CD4-positive, alpha-beta T cell (primary cell): ENCODE data around the gene GFPT2. TPM values are rescaled to one million over a fixed set of nuclear protein-coding genes. Genes with fewer than 3 reads are reported as not detected.

ENCODE experiments used
- ATAC-seq: fragments of 200-7000 bp; cut with Tn5 transposase; one replicate; pipeline ENCODE4 v1.10.0; 2022; ENCODE audit warnings: mild to moderate bottlenecking; ENCODE audit not compliant: poor library complexity
- CTCF ChIA-PET: fragments of 350-600 bp; sonication (Branson Sonifier 250); formaldehyde crosslinking; loops from one replicate; lab custom pipeline; 2021; ENCODE audit warnings: antibody characterized with exemption, inconsistent platforms; lab: Charles Lee
- POLR2A ChIA-PET: fragments of 350-600 bp; sonication (Branson Sonifier 250); formaldehyde crosslinking; loops from one replicate; lab custom pipeline; 2021; ENCODE audit warnings: antibody characterized with exemption, inconsistent platforms; lab: Charles Lee
- DNase-seq, 14 experiments: peaks; one replicate each; pipeline ENCODE4 v3.0.0-alpha.2; 2013 to 2020; ENCODE audit warnings: mixed read lengths in 2 of 14
- H3K27ac ChIP-seq, 2 donors: one replicate each; pipeline versions ENCODE4 v1.5.1 to v1.7.0; 2013; ENCODE audit warnings: low read length in 2 of 2, low read depth in 1 of 2, mild to moderate bottlenecking in 1 of 2
- H3K27me3 ChIP-seq, 2 experiments: 1 replicate in 1 of 2; 2 replicates in 1 of 2; pipeline versions ENCODE4 v1.6.1 to v1.7.0; 2013; ENCODE audit warnings: low read length in 2 of 2, control low read depth in 1 of 2, mild to moderate bottlenecking in 1 of 2, moderate library complexity in 1 of 2; ENCODE audit not compliant: insufficient read depth in 2 of 2, control insufficient read depth in 1 of 2
- H3K36me3 ChIP-seq: one replicate; pipeline ENCODE4 v1.6.1; 2013; ENCODE audit warnings: low read length, control low read depth; ENCODE audit not compliant: insufficient read depth
- H3K4me1 ChIP-seq: one replicate; pipeline ENCODE4 v1.6.1; 2013; ENCODE audit warnings: low read length, control low read depth; ENCODE audit not compliant: insufficient read depth
- H3K4me3 ChIP-seq: one replicate; pipeline ENCODE4 v1.5.1; 2013; ENCODE audit warnings: mild to moderate bottlenecking, low read length, moderate library complexity
- H3K9me3 ChIP-seq, 2 experiments: 1 replicate in 1 of 2; 2 replicates in 1 of 2; pipeline versions ENCODE4 v1.6.1 to v1.7.0; 2013; ENCODE audit warnings: low read length in 2 of 2, mild to moderate bottlenecking in 2 of 2, control low read depth in 1 of 2, moderate library complexity in 1 of 2; ENCODE audit not compliant: control insufficient read depth in 1 of 2, insufficient read depth in 1 of 2
- H3K27ac Mint-ChIP-seq: one replicate; pipeline ENCODE4 v1.8.0; 2020; ENCODE audit warnings: mixed read lengths
- H3K27me3 Mint-ChIP-seq: one replicate; pipeline ENCODE4 v1.8.0; 2021; ENCODE audit warnings: mixed read lengths
- H3K36me3 Mint-ChIP-seq: one replicate; pipeline ENCODE4 v1.8.0; 2021; ENCODE audit warnings: low read depth, mixed read lengths
- H3K4me1 Mint-ChIP-seq: one replicate; pipeline ENCODE4 v1.8.0; 2021; ENCODE audit warnings: low read depth, mixed read lengths
- H3K4me3 Mint-ChIP-seq: one replicate; pipeline ENCODE4 v1.8.0; 2020; ENCODE audit warnings: mild to moderate bottlenecking, mixed read lengths
- H3K9me3 Mint-ChIP-seq: one replicate; pipeline ENCODE4 v1.8.0; 2020; ENCODE audit warnings: mixed read lengths
- CTCF ChIP-seq: fragments of 200-600 bp; IDR thresholded peaks from one replicate; pipeline ENCODE4 v1.8.0; 2022; ENCODE audit warnings: antibody characterized with exemption, mild to moderate bottlenecking
- intact Hi-C, 2 experiments: fragments of 100-400 bp; cut with DNase I in 1 of 2; cut with micrococcal nuclease in 1 of 2; formaldehyde crosslinking; loops; one replicate each; pipeline versions ENCODE4 v1.15.1 to v1.9.0; 2023 to 2025; cut with DNase I, micrococcal nuclease
- total RNA-seq, 174 experiments: library from RNA in 2 of 174; stranded (reverse) in 2 of 174; gene quantifications; one replicate each; pipeline ENCODE4 v1.2.3 and lab custom pipeline; 2021 to 2026

GFPT2 gene
- total RNA-seq, 2 experiments from 2014 or later: 1.1 to 1.5 TPM

DNA sequence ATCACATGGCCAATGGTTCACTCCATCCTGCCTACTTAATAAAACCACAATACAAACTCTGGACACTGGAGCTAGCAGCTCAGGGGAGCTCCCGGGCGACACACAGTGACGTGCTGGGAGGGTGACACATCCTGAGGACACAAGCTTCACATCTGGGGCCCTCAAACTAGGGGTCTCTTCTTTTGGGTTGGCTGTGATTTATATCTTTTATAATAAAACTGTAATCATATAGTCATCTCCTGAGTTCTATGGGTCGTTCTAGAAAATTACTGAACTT, 49.2 kb downstream of the GFPT2 start:
- Histone ChIP-seq H3K36me3 (no peaks in the 10 kb centered on the region), H3K27me3 (no peaks in the 10 kb centered on the region), H3K4me1 (no peaks in the 10 kb centered on the region), H3K27ac (no peak overlapping the region), H3K9me3 (no peaks in the 10 kb centered on the region), H3K4me3 (no peak overlapping the region)
- H3K36me3 Mint-ChIP-seq: no peaks in the 10 kb centered on the region
- DNase-seq (no peak), ATAC-seq (no peak)
- H3K4me1 Mint-ChIP-seq: no peaks in the 10 kb centered on the region
- intact Hi-C loops: no loop called here
- no peak for TF ChIP-seq CTCF
- POLR2A ChIA-PET: no interaction called here
- H3K27me3 Mint-ChIP-seq: peaks cover 4% of the 10 kb centered on the region
- H3K4me3 Mint-ChIP-seq: no peak overlapping the region
- CTCF ChIA-PET: interaction anchor here (1.7 kb wide), 1 partner anchor 12 kb away, joined by 7 read pairs; no protein-coding TSS in a partner anchor
- H3K27ac Mint-ChIP-seq: no peak overlapping the region
- no peaks in the 10 kb centered on the region for H3K9me3 Mint-ChIP-seq

DNA sequence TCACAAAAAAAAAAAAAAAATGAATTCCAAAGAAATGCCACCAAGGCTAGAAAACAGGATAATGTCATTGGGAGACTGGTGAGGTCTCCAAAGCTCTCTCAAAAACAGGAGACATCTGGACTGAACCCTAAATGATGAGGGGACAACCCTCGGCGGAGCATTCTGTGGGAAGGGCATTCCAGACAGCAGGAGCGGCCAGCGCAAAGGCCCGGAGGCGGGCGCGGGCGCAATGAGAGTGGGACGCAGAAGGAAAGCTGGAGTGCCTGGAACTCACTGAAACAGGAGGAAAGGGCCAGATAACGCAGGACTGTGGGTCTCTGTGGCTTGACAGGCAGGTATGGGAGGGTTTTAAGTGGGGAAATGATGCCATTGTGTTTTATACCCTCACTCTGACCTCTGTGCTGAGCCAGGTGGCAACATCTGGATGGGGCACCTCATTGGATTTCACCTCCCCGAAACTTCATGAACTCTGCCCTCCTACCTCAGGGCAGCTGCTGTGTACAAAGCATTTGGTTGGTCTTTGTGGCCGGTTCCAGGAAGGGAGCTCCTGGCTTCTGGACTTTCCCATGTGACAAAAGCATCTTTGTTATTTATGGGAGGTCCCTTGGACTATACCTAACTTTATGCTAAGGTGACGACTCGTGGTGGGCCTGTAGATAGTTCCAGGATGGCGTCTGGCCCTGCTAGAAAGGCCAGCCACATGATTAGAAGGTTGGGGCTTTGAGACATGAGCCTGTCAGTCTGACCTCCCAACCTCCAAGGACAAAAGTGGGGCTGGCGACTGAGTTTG, 49.7 kb downstream of the GFPT2 start:
- Mint-ChIP-seq H3K27me3 (peaks cover 4% of the 10 kb centered on the region), H3K4me3 (no peak overlapping the region), H3K27ac (no peak overlapping the region), H3K4me1 (no peaks in the 10 kb centered on the region), H3K9me3 (no peaks in the 10 kb centered on the region), H3K36me3 (no peaks in the 10 kb centered on the region)
- ATAC-seq (no peak), DNase-seq (no peak)
- Histone ChIP-seq H3K36me3 (no peaks in the 10 kb centered on the region), H3K4me3 (no peak overlapping the region), H3K27me3 (no peaks in the 10 kb centered on the region), H3K27ac (no peak overlapping the region), H3K9me3 (no peaks in the 10 kb centered on the region), H3K4me1 (no peaks in the 10 kb centered on the region)
- intact Hi-C loops: no loop called here
- POLR2A ChIA-PET: no interaction called here
- CTCF ChIA-PET: interaction anchor here (1.7 kb wide), 1 partner anchor 12 kb away, joined by 7 read pairs; no protein-coding TSS in a partner anchor
- TF ChIP-seq CTCF: no peak

GRCh38 chr5:180302256-180302655, 50.9 kb downstream of the GFPT2 start:
- Histone ChIP-seq H3K4me3 (no peak overlapping the region), H3K4me1 (no peaks in the 10 kb centered on the region), H3K36me3 (no peaks in the 10 kb centered on the region), H3K27ac (no peak overlapping the region), H3K27me3 (no peaks in the 10 kb centered on the region), H3K9me3 (no peaks in the 10 kb centered on the region)
- H3K27me3 Mint-ChIP-seq: peaks cover 7% of the 10 kb centered on the region
- DNase-seq (no peak), ATAC-seq (no peak)
- ChIA-PET CTCF (no interaction called here), POLR2A (no interaction called here)
- no peaks in the 10 kb centered on the region for H3K9me3 Mint-ChIP-seq
- intact Hi-C loops: no loop called here
- no peaks in the 10 kb centered on the region for H3K36me3 Mint-ChIP-seq
- H3K27ac Mint-ChIP-seq: no peak overlapping the region
- no peaks in the 10 kb centered on the region for H3K4me1 Mint-ChIP-seq
- H3K4me3 Mint-ChIP-seq: no peak overlapping the region
- no peak for TF ChIP-seq CTCF
